OCI-LY1 (cell line): Measurements from ENCODE around the gene PLXNA2.

Experiments used
- H2AFZ ChIP-seq: fragments of 200-600 bp; sonication (generic), shearing (Covaris generic); 2 replicates; pipeline ENCODE4 v1.6.0; 2014; ENCODE audit warnings: antibody characterized with exemption, mild to moderate bottlenecking, low read length
- H3F3A ChIP-seq: fragments of 200-600 bp; sonication (generic), shearing (Covaris generic); 2 replicates; pipeline ENCODE4 v1.6.0; 2014; ENCODE audit warnings: mild to moderate bottlenecking, antibody characterized with exemption, low read length, moderate library complexity; ENCODE audit not compliant: insufficient read depth
- H3K27ac ChIP-seq: fragments of 200-600 bp; sonication (generic); 2 replicates; pipeline ENCODE4 v1.5.1; 2014; ENCODE audit warnings: low read length, mixed run types, mild to moderate bottlenecking, low read depth; ENCODE audit not compliant: poor library complexity, severe bottlenecking
- H3K27me3 ChIP-seq: fragments of 200-600 bp; sonication (generic); 2 replicates; pipeline ENCODE4 v1.6.0; 2014; ENCODE audit warnings: antibody characterized with exemption, mild to moderate bottlenecking, low read length, moderate library complexity; ENCODE audit not compliant: insufficient read depth
- H3K36me3 ChIP-seq: fragments of 200-600 bp; sonication (generic); 2 replicates; pipeline ENCODE4 v1.6.1; 2014; ENCODE audit warnings: mild to moderate bottlenecking, antibody characterized with exemption, low read length, moderate library complexity, mixed read lengths; ENCODE audit not compliant: insufficient read depth
- H3K4me1 ChIP-seq: fragments of 200-600 bp; sonication (generic); 2 replicates; pipeline ENCODE4 v1.5.1; 2014; ENCODE audit warnings: mild to moderate bottlenecking, low read length, moderate library complexity; ENCODE audit not compliant: insufficient read depth, severe bottlenecking
- H3K4me2 ChIP-seq: fragments of 200-600 bp; sonication (generic), shearing (Covaris generic); 2 replicates; pipeline ENCODE4 v1.6.1; 2014; ENCODE audit warnings: low read length
- H3K4me3 ChIP-seq: fragments of 200-600 bp; sonication (generic); 2 replicates; pipeline ENCODE4 v1.5.1; 2014; ENCODE audit warnings: low read length, low read depth, mild to moderate bottlenecking, mixed read lengths; ENCODE audit not compliant: poor library complexity, severe bottlenecking
- H3K79me2 ChIP-seq: fragments of 200-600 bp; shearing (Covaris generic); 2 replicates; pipeline ENCODE4 v1.6.1; 2016; ENCODE audit warnings: mixed run types, low read length, mixed read lengths; ENCODE audit not compliant: insufficient read depth
- H3K9ac ChIP-seq: fragments of 200-600 bp; sonication (generic), shearing (Covaris generic); 2 replicates; pipeline ENCODE4 v1.6.1; 2014; ENCODE audit warnings: mild to moderate bottlenecking, low read length, mixed read lengths
- H3K9me2 ChIP-seq: fragments of 200-600 bp; sonication (generic), shearing (Covaris generic); 2 replicates; pipeline ENCODE4 v1.6.1; 2014; ENCODE audit warnings: low read depth, mild to moderate bottlenecking, low read length, mixed read lengths
- H3K9me3 ChIP-seq: fragments of 200-600 bp; shearing (Covaris generic); 2 replicates; pipeline ENCODE4 v1.6.1; 2014; ENCODE audit warnings: low read length, mixed read lengths
- H4K20me1 ChIP-seq: fragments of 200-600 bp; sonication (generic), shearing (Covaris generic); 2 replicates; pipeline ENCODE4 v1.6.0; 2016; ENCODE audit warnings: mild to moderate bottlenecking, low read length; ENCODE audit not compliant: insufficient read depth
- EZH2 ChIP-seq: fragments of 200-600 bp; sonication (generic), shearing (Covaris generic); IDR thresholded peaks from 2 replicates; pipeline ENCODE4 v1.8.0; 2017; ENCODE audit warnings: borderline replicate concordance, mixed run types, mild to moderate bottlenecking, antibody characterized with exemption, low read length, moderate library complexity, mixed read lengths
- TF ChIP-seq, protein P1 (sequence below): fragments of 200-600 bp; sonication (generic), shearing (Covaris generic); IDR thresholded peaks from 2 replicates; pipeline ENCODE4 v1.5.1; 2017; ENCODE audit warnings: mild to moderate bottlenecking, antibody characterized with exemption, low read length, moderate library complexity, mixed read lengths

The PLXNA2 gene

GRCh38 chr1:208251015-208251414 lies 6.8 kb upstream of the PLXNA2 start:
- H4K20me1 ChIP-seq = no peaks in the 10 kb centered on the region
- H3K36me3 ChIP-seq = no peaks in the 10 kb centered on the region
- no peak overlapping the region for H3K27ac ChIP-seq
- no peak for TF ChIP-seq EZH2
- TF ChIP-seq, protein P1, sequence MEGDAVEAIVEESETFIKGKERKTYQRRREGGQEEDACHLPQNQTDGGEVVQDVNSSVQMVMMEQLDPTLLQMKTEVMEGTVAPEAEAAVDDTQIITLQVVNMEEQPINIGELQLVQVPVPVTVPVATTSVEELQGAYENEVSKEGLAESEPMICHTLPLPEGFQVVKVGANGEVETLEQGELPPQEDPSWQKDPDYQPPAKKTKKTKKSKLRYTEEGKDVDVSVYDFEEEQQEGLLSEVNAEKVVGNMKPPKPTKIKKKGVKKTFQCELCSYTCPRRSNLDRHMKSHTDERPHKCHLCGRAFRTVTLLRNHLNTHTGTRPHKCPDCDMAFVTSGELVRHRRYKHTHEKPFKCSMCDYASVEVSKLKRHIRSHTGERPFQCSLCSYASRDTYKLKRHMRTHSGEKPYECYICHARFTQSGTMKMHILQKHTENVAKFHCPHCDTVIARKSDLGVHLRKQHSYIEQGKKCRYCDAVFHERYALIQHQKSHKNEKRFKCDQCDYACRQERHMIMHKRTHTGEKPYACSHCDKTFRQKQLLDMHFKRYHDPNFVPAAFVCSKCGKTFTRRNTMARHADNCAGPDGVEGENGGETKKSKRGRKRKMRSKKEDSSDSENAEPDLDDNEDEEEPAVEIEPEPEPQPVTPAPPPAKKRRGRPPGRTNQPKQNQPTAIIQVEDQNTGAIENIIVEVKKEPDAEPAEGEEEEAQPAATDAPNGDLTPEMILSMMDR = no peak
- H2AFZ ChIP-seq = no peak overlapping the region
- H3K27me3 ChIP-seq = no peaks in the 10 kb centered on the region
- H3K9me3 ChIP-seq = no peaks in the 10 kb centered on the region
- H3K4me2 ChIP-seq = no peak overlapping the region
- no peaks in the 10 kb centered on the region for H3F3A ChIP-seq
- H3K4me1 ChIP-seq = no peaks in the 10 kb centered on the region
- no peak overlapping the region for H3K4me3 ChIP-seq
- no peaks in the 10 kb centered on the region for H3K79me2 ChIP-seq
- no peak overlapping the region for H3K9ac ChIP-seq
- H3K9me2 ChIP-seq = no peaks in the 10 kb centered on the region

GRCh38 chr1:208250613-208251012 lies 6.4 kb upstream of the PLXNA2 start:
- Histone ChIP-seq H3K9ac (no peak overlapping the region), H3F3A (no peaks in the 10 kb centered on the region), H2AFZ (no peak overlapping the region), H3K79me2 (no peaks in the 10 kb centered on the region), H3K4me2 (no peak overlapping the region), H3K27me3 (no peaks in the 10 kb centered on the region), H3K9me2 (no peaks in the 10 kb centered on the region), H3K4me1 (no peaks in the 10 kb centered on the region), H3K36me3 (no peaks in the 10 kb centered on the region), H4K20me1 (no peaks in the 10 kb centered on the region), H3K9me3 (no peaks in the 10 kb centered on the region), H3K4me3 (no peak overlapping the region), H3K27ac (no peak overlapping the region)
- TF ChIP-seq, protein P1 = no peak
- TF ChIP-seq EZH2 = no peak

DNA sequence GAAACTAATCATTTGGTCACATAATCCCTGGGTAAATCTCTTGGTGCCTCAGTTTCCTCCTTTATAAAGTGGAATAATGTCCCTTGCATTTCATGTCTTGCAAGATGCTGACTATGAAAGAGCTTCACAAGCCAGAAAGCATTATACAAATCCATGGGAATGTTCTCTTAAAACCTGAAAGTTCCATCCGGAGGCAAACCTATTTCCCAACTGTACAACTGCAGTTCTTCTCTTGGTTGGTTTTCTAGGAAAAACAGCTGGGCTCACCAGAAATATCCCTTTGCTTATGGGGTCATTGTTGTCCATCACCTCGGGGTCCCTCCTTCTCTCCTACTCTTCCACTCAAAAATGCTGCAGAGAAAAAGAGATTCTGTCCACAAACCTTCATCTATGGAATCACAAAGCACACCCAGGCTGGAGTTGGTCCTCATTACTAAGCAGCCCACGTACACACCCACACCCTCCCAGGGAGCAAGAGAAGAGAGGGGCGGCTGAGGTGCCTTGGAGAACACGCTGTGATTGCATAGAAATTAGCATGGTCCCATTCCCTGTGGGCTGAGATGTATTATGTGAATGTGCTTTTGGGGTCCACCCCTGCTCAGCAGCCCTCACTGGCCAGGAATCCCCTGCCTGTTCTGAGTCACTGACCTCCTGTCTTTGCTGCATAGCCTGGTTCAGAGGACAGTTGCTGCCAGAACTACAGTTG lies 5.0 kb upstream of the PLXNA2 start:
- Histone ChIP-seq H3K9ac (no peak overlapping the region), H3K79me2 (no peaks in the 10 kb centered on the region), H3K9me2 (no peaks in the 10 kb centered on the region), H4K20me1 (no peaks in the 10 kb centered on the region), H3K27ac (no peak overlapping the region), H3K4me1 (peaks cover 9% of the 10 kb centered on the region), H2AFZ (no peak overlapping the region), H3K27me3 (no peaks in the 10 kb centered on the region), H3K9me3 (no peaks in the 10 kb centered on the region), H3K4me2 (no peak overlapping the region), H3K36me3 (no peaks in the 10 kb centered on the region), H3F3A (no peaks in the 10 kb centered on the region), H3K4me3 (no peak overlapping the region)
- TF ChIP-seq, protein P1 = no peak
- no peak for TF ChIP-seq EZH2
